ENCODE results near the gene OOEP. TPM values are rescaled to one million over a fixed set of nuclear protein-coding genes. Genes with fewer than 3 reads are reported as not detected.
"Not testable (repeated sequence)": the region's sequence is repeated elsewhere in the genome, so short reads cannot be mapped to it uniquely, and the experiment has no call there.

Gene OOEP
- total RNA-seq, 6 donors from 2014 or later = 0.43 TPM; not detected in 5

DNA sequence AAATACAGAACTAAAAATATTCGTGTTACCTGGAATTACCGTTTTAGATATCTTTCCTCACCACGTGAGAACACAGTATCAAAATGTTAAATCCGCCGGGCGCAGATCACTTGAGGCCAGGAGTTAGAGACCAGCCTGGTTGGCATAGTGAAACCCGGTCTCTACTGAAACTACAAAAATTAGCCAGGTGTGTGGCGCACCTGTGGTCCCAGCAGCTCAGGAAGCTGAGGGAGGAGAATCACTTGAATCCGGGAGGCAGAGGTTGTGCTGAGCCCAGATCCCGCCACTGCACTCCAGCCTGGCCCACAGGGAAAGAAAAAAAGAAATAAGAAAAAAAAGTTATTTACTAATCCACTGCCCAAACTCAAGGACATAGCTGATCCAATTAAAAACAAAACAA, 20.2 kb upstream of the OOEP start:
- Histone ChIP-seq H3K9me3 (no peaks in the 10 kb centered on the region), H3K27me3 (no peaks in the 10 kb centered on the region), H3K4me1 (peaks cover 0 to 10% (median 0%) of the 10 kb centered on the region in 4 donors), H3K4me3 (no peak overlapping the region), H3K27ac (no peak overlapping the region), H3K36me3 (no peaks in the 10 kb centered on the region)
- DNase-seq (no peak), ATAC-seq (ENCODE audit: low FRiP score in 2 of 2) (no peak)
- no peak for TF ChIP-seq EP300 (IDR thresholded peaks at IDR 0.05)
- WGBS, 2 donors = 86 to 92% methylated on average over 10 of the region's 10 CpGs

DNA sequence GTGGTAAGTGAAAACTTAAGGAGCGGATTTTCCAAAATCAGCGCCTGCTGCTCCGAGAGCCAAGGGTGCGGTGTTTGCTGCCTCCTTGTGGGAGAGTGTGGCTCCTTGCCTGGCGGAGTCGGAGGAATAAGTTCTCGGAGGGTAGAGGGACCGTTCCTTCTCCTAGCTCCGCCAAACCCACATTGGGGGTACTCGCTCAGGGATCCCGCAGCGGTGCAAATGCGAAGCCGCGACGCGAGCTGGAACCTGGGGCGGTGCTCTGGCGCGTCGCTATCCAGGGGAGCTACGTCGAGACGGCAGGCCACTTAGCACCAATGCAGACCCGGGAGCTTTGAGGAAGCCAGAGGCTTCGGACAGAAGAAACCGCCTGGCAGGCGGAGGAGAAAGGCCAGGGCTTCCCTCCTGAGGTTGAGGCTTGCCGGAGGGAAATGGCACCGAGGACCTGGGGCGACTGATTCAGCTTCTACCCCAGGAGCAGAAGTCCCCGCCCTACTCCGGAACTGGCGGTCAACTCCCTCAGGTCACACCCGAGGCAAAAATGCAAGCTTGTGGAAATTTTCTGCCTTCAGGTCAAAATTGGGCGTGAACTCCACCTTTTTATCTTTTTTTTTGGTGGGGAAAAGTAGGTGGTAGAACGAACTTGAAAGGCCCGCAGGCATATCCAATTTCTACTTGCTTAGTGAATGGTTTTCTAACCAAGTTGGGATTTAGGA, 19.3 kb upstream of the OOEP start:
- Histone ChIP-seq H3K27ac (peak overlapping the region; percentile 42 to 75 (median 64)), H3K36me3 (no peaks in the 10 kb centered on the region), H3K9me3 (no peaks in the 10 kb centered on the region), H3K4me3 (peak overlapping the region; percentile 29 to 55 (median 48)), H3K27me3 (no peaks in the 10 kb centered on the region), H3K4me1 (peaks cover 0 to 10% (median 0%) of the 10 kb centered on the region in 4 donors)
- TF ChIP-seq EP300 (IDR thresholded peaks at IDR 0.05) (no peak), POLR2AphosphoS5 (IDR thresholded peaks at IDR 0.05) (no peak), POLR2A (IDR thresholded peaks at IDR 0.05) (peak in 1 of 4 donors; percentile 35)
- TF ChIP-seq, protein P1, sequence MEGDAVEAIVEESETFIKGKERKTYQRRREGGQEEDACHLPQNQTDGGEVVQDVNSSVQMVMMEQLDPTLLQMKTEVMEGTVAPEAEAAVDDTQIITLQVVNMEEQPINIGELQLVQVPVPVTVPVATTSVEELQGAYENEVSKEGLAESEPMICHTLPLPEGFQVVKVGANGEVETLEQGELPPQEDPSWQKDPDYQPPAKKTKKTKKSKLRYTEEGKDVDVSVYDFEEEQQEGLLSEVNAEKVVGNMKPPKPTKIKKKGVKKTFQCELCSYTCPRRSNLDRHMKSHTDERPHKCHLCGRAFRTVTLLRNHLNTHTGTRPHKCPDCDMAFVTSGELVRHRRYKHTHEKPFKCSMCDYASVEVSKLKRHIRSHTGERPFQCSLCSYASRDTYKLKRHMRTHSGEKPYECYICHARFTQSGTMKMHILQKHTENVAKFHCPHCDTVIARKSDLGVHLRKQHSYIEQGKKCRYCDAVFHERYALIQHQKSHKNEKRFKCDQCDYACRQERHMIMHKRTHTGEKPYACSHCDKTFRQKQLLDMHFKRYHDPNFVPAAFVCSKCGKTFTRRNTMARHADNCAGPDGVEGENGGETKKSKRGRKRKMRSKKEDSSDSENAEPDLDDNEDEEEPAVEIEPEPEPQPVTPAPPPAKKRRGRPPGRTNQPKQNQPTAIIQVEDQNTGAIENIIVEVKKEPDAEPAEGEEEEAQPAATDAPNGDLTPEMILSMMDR (IDR thresholded peaks at IDR 0.05) = peak; percentile 28 to 57 (median 42)
- DNase-seq (peak; percentile 70 to 82), ATAC-seq (ENCODE audit: low FRiP score in 2 of 2) (peak; percentile 86 to 87)
- WGBS, 2 donors = 1 to 2% methylated on average over 17 to 38 of the region's 38 CpGs

DNA sequence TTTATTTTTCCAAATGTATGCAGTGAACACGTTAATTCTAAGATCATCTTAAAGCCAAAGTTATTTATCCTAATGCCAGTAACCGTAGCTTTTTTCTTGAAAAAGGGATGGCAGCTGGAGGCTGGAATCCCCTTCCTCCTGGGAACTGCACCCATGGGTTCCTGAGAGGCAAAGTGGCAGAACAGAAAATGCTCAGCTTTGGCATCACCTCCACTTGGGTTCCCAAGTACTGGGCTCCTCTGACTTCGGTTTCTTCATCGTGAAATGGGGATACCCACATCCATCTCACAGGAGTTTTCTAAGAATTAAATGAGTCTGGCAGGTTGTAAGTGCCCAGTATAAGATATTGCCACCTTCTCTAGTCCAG, 18.7 kb upstream of the OOEP start:
- ATAC-seq (ENCODE audit: low FRiP score in 2 of 2) (peak in 1 of 2 donors; percentile 34), DNase-seq (no peak)
- TF ChIP-seq POLR2AphosphoS5 (IDR thresholded peaks at IDR 0.05) = no peak
- TF ChIP-seq POLR2A (IDR thresholded peaks at IDR 0.05) = no peak
- TF ChIP-seq, protein P1 (IDR thresholded peaks at IDR 0.05) = no peak
- no peak for TF ChIP-seq EP300 (IDR thresholded peaks at IDR 0.05)
- no peaks in the 10 kb centered on the region for H3K36me3 ChIP-seq
- peak overlapping the region in 2 of 4 donors; percentile 71 to 75 for H3K27ac ChIP-seq
- H3K27me3 ChIP-seq = no peaks in the 10 kb centered on the region
- 33 to 49% methylated on average over 4 of the region's 4 CpGs for WGBS, 2 donors
- peaks cover 0 to 10% (median 0%) of the 10 kb centered on the region in 4 donors for H3K4me1 ChIP-seq
- no peaks in the 10 kb centered on the region for H3K9me3 ChIP-seq
- peak overlapping the region in 3 of 4 donors; percentile 44 to 55 (median 52) for H3K4me3 ChIP-seq

DNA sequence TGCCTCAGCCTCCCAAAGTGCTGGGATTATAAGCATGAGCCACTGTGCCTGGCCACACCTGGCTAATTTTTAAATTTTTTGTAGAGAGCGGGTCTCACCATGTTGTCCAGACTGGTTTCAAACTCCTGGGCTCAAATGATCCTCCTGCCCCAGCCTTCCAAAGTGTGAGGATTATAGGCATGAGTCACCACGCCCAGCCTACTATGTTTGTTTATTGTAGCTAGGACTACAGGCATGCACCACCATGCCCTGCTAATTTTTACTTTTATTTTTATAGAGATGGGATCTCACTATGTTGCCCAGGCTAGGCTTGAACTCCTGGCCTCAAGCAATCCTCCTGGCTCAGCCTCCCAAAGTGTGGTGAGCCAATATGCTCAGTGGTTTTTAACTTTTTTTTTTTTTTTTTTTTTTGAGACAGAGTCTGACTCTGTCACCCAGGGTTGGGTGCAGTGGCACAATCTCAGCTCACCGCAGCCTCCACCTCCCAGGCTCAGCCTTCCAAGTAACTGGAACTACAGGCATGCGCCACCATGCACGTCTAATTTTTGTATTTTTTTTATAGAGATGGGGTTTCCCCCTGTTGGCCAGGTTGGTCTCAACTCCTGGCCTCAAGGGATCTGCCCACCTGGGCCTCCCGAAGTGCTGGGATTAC, 12.9 kb upstream of the OOEP start:
- Histone ChIP-seq H3K4me1 (no peaks in the 10 kb centered on the region), H3K4me3 (no peak overlapping the region), H3K36me3 (no peaks in the 10 kb centered on the region), H3K9me3 (no peaks in the 10 kb centered on the region), H3K27ac (no peak overlapping the region), H3K27me3 (no peaks in the 10 kb centered on the region)
- no peak for TF ChIP-seq POLR2A (IDR thresholded peaks at IDR 0.05)
- no peak for TF ChIP-seq EP300 (IDR thresholded peaks at IDR 0.05)
- no peak for TF ChIP-seq POLR2AphosphoS5 (IDR thresholded peaks at IDR 0.05)
- TF ChIP-seq, protein P1 (IDR thresholded peaks at IDR 0.05) = no peak
- DNase-seq (no peak), ATAC-seq (ENCODE audit: low FRiP score in 2 of 2) (no peak)
- WGBS, 2 donors = 84 to 92% methylated on average over 6 of the region's 6 CpGs

DNA sequence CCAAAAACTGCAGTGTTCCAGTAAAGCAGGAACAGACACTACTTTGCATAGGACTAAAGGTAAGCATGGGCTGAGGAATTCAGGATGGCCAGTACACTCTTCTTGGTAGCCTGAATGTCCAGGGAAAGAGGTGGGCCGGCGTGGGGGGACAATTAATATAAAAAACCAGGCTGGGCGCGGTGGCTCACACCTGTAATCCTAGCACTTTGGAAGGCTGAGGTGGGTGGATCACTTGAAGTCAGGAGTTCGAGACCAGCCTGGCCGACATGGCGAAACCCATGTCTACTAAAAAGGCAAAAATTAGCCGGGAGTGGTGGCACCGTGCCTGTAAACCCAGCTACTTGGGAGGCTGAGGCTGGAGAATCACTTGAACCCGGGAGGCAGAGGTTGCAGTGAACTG, 11.8 kb upstream of the OOEP start:
- not testable (repeated sequence) for H3K27ac ChIP-seq; DNase-seq; ATAC-seq (ENCODE audit: low FRiP score in 2 of 2); H3K27me3 ChIP-seq; H3K9me3 ChIP-seq; H3K4me3 ChIP-seq; H3K4me1 ChIP-seq; H3K36me3 ChIP-seq
- WGBS, 2 donors = 92 to 96% methylated on average over 10 of the region's 10 CpGs

Measured in upper lobe of left lung (tissue), 6 donors.